Motor neuron (in vitro differentiated cells): ENCODE data around the gene BCLAF1. TPM values are rescaled to one million over a fixed set of nuclear protein-coding genes. Genes with fewer than 3 reads are reported as not detected.
A peak's percentile ranks its signal among the peaks of the same experiment; 100 is the strongest.
"Not testable (repeated sequence)": the region's sequence is repeated elsewhere in the genome, so short reads cannot be mapped to it uniquely, and the experiment has no call there.

Experiments used
- ATAC-seq, 8 experiments: fragments of 200-7000 bp; cut with Tn5 transposase; replicated peaks in 6 of 8; 2 replicates each; pipeline ENCODE4 v1.8.0; 2021; ENCODE audit warnings: mild to moderate bottlenecking in 8 of 8, moderate library complexity in 8 of 8
- H3K27ac ChIP-seq, 2 donors: fragments of 250-450 bp; sonication (Bioruptor Pico); 2 replicates each; pipeline ENCODE4 v1.9.0; 2021; ENCODE audit warnings: antibody characterized with exemption in 2 of 2, mild to moderate bottlenecking in 2 of 2, moderate library complexity in 1 of 2
- H3K4me1 ChIP-seq, 2 donors: fragments of 250-450 bp; sonication (Bioruptor Pico); replicated peaks in 1 of 2; 2 replicates each; pipeline ENCODE4 v1.6.1; 2021; ENCODE audit warnings: antibody characterized with exemption in 2 of 2, mild to moderate bottlenecking in 2 of 2, moderate library complexity in 1 of 2
- H3K4me3 ChIP-seq, 5 donors: fragments of 250-450 bp; sonication (Bioruptor Pico); 2 replicates each; pipeline ENCODE4 v1.9.0; 2021; ENCODE audit warnings: antibody characterized with exemption in 5 of 5, mild to moderate bottlenecking in 5 of 5, moderate library complexity in 4 of 5
- WGBS, 10 experiments: fragments of 450-650 bp; shearing (Covaris generic); methylation state at CpG; one replicate each; pipeline ENCODE4 v1.0.0; 2022; 5-methylcytosine and 5-hydroxymethylcytosine counted together
- in situ Hi-C, 9 experiments: fragments of 400-800 bp; cut with MboI; loops; one replicate each; pipeline ENCODE4 v1.15.0; 2021; ENCODE audit warnings: low sequenced_read_pairs in 9 of 9, low pct_unique_long_range_greater_than_20kb in 2 of 9; ENCODE audit not compliant: unreplicated experiment in 9 of 9
- total RNA-seq, 8 experiments: library from RNA; unstranded; fragments of 300-600 nt; gene quantifications; 2 replicates each; pipeline versions ENCODE4 v1.2.3 to v1.2.4, GENCODE V29; 2022

Gene BCLAF1
- total RNA-seq, 8 experiments from 2014 or later = 76.7 to 275 (median 138) TPM

GRCh38 chr6:136230219-136230853 lies 59.3 kb downstream of the BCLAF1 start:
- peak; percentile 49 to 96 (median 91) for ATAC-seq
- Histone ChIP-seq H3K4me1 (no peaks in the 10 kb centered on the region), H3K4me3 (no peak overlapping the region), H3K27ac (no peak overlapping the region)
- in situ Hi-C loops = loop anchor here in 3 of 9 experiments (25.0 kb wide), 2 partner anchors 568 to 693 kb away; no protein-coding TSS in a partner anchor
- WGBS, 10 experiments = 33 to 100% (median 100%) methylated on average over 1 to 2 of the region's 2 CpGs; no CpG with 5 or more reads in 3 of the 10 experiments

- Histone ChIP-seq H3K4me3 (no peak overlapping the region), H3K4me1 (no peaks in the 10 kb centered on the region), H3K27ac (no peak overlapping the region)
- WGBS, 10 experiments = 50 to 100% (median 86%) methylated on average over 2 of the region's 2 CpGs; no CpG with 5 or more reads in 2 of the 10 experiments
- in situ Hi-C loops = loop anchor here in 3 of 9 experiments (10.0 to 25.0 kb wide), 3 partner anchors 567 to 694 kb away; no protein-coding TSS in a partner anchor
- ATAC-seq = no peak
Measured at GRCh38 chr6:136228814-136229213, 60.8 kb downstream of the BCLAF1 start.

DNA sequence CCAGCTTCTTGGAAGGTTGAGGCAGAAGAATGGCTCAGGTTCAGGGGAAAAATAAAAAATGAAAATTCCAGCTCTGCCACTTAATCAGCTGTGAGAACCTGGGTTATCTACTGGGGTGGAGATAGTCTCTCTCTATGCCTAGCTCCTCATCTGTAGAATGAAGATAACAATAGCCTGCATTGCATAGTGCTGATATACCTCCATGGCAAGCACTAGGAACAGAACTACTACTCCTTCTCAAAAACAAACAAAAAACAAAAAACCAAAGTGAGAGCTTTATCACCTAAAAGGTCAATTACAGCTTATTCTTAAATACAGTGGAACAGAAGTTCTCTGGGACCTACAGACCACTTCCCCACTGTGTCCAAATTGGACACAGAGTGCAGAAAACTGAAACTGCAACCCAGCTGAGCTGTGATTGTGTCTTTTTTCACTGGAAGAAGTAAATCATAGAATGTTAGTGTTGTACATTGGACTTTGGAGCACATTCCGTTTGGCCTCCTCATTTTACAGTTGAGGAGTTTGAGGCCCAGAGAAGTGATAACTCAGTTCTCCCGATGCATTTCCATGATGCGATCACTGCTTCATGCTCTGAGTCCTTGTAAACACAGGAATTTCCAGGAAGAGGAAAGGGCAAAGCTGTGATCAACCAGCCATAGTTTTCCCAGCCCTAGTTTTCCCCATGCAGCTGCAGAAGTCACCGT lies 62.8 kb downstream of the BCLAF1 start:
- H3K27ac ChIP-seq = no peak overlapping the region
- in situ Hi-C loops = loop anchor here in 3 of 9 experiments (10.0 to 25.0 kb wide), 3 partner anchors 565 to 692 kb away; no protein-coding TSS in a partner anchor
- H3K4me3 ChIP-seq = no peak overlapping the region
- WGBS, 10 experiments = 80 to 100% (median 97%) methylated on average over 2 to 4 of the region's 4 CpGs; no CpG with 5 or more reads in 2 of the 10 experiments
- peak in 1 of 8 experiments; percentile 37 for ATAC-seq
- no peaks in the 10 kb centered on the region for H3K4me1 ChIP-seq

- in situ Hi-C loops = loop anchor here in 3 of 9 experiments (10.0 to 25.0 kb wide), 3 partner anchors 564 to 691 kb away; no protein-coding TSS in a partner anchor
- 6 to 38% (median 24%) methylated on average over 7 to 12 of the region's 12 CpGs; no CpG with 5 or more reads in 1 of the 10 experiments for WGBS, 10 experiments
- ATAC-seq = peak; percentile 18 to 82 (median 60)
- H3K27ac ChIP-seq = no peak overlapping the region
- no peaks in the 10 kb centered on the region for H3K4me1 ChIP-seq
- no peak overlapping the region for H3K4me3 ChIP-seq
Measured at GRCh38 chr6:136226027-136226673, 63.5 kb downstream of the BCLAF1 start.

- 0 to 93% (median 76%) methylated on average over 1 to 3 of the region's 5 CpGs; no CpG with 5 or more reads in 2 of the 10 experiments for WGBS, 10 experiments
- no peak for ATAC-seq
- Histone ChIP-seq H3K27ac (no peak overlapping the region), H3K4me3 (no peak overlapping the region), H3K4me1 (no peaks in the 10 kb centered on the region)
- in situ Hi-C loops = loop anchor here in 3 of 9 experiments (10.0 to 25.0 kb wide), 3 partner anchors 563 to 691 kb away; no protein-coding TSS in a partner anchor
Measured at GRCh38 chr6:136225496-136225895, 64.2 kb downstream of the BCLAF1 start.

DNA sequence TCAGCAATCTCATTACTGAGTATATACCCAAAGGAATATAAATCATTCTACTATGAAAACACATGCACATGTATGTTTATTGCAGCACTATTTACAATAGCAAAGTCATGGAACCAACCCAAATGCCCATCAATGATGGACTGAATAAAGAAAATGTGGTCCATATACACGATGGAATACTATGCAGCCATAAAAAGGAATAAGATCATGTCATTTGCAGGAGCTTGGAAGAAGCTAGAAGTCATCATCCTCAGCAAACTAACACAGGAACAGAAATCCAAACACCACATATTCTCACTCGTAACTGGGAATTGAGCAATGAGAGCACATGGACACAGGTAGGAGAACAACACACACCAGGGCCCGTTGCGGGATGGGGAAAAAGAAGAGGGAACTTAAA lies 64.7 kb downstream of the BCLAF1 start:
- H3K4me3 ChIP-seq, H3K27ac ChIP-seq, H3K4me1 ChIP-seq, ATAC-seq: not testable (repeated sequence)
- 76 to 91% (median 84%) methylated on average over 2 to 4 of the region's 4 CpGs; no CpG with 5 or more reads in 4 of the 10 experiments for WGBS, 10 experiments
- in situ Hi-C loops = loop anchor here in 4 of 9 experiments (10.0 to 25.0 kb wide), 3 partner anchors 563 to 690 kb away; no protein-coding TSS in a partner anchor

- in situ Hi-C loops = loop anchor here in 1 of 9 experiments (25.0 kb wide), 1 partner anchor 679 kb away; no protein-coding TSS in a partner anchor
- ATAC-seq = no peak
- Histone ChIP-seq H3K4me3 (no peak overlapping the region), H3K27ac (no peak overlapping the region), H3K4me1 (no peaks in the 10 kb centered on the region)
- WGBS, 10 experiments = 72 to 100% (median 82%) methylated on average over 3 to 10 of the region's 10 CpGs
Measured at GRCh38 chr6:136216503-136217401, 72.9 kb downstream of the BCLAF1 start.

GRCh38 chr6:136213853-136214252 lies 75.8 kb downstream of the BCLAF1 start:
- ATAC-seq = no peak
- in situ Hi-C loops = loop anchor here in 1 of 9 experiments (25.0 kb wide), 1 partner anchor 677 kb away; no protein-coding TSS in a partner anchor
- no peak overlapping the region for H3K4me3 ChIP-seq
- no peaks in the 10 kb centered on the region for H3K4me1 ChIP-seq
- no peak overlapping the region for H3K27ac ChIP-seq

GRCh38 chr6:136213012-136213539 lies 76.6 kb downstream of the BCLAF1 start:
- Histone ChIP-seq H3K4me3 (no peak overlapping the region), H3K27ac (no peak overlapping the region), H3K4me1 (no peaks in the 10 kb centered on the region)
- WGBS, 10 experiments = 0 to 100% (median 88%) methylated on average over 1 to 5 of the region's 5 CpGs; no CpG with 5 or more reads in 2 of the 10 experiments
- in situ Hi-C loops = loop anchor here in 1 of 9 experiments (25.0 kb wide), 1 partner anchor 676 kb away; no protein-coding TSS in a partner anchor
- peak in 1 of 8 experiments; percentile 47 for ATAC-seq

DNA sequence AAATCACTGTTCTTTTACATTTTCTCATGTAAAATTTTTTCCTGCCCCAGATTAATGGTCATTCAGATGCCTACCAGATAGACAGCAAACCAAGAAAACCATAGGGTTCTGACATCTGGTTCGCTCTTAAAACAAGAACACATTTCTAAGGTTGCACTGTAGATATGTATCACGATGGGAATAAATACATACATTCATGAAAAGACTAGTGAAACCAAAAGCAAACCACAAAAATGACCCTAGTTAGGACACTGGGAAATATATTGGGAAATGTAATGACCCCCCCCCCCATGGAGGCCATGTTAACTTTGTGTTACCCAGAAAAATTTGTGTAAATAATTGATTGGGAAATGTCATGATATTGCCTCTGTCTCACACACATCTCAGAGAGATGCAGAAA lies 77.0 kb downstream of the BCLAF1 start:
- H3K4me1 ChIP-seq = no peaks in the 10 kb centered on the region
- no peak overlapping the region for H3K27ac ChIP-seq
- whole genome bisulfite sequencing, 10 experiments = 50 to 100% (median 88%) methylated on average over 1 to 2 of the region's 2 CpGs; no CpG with 5 or more reads in 2 of the 10 experiments
- in situ Hi-C loops = loop anchor here in 1 of 9 experiments (25.0 kb wide), 1 partner anchor 675 kb away; no protein-coding TSS in a partner anchor
- peak in 1 of 8 experiments; percentile 74 for ATAC-seq
- no peak overlapping the region for H3K4me3 ChIP-seq

DNA sequence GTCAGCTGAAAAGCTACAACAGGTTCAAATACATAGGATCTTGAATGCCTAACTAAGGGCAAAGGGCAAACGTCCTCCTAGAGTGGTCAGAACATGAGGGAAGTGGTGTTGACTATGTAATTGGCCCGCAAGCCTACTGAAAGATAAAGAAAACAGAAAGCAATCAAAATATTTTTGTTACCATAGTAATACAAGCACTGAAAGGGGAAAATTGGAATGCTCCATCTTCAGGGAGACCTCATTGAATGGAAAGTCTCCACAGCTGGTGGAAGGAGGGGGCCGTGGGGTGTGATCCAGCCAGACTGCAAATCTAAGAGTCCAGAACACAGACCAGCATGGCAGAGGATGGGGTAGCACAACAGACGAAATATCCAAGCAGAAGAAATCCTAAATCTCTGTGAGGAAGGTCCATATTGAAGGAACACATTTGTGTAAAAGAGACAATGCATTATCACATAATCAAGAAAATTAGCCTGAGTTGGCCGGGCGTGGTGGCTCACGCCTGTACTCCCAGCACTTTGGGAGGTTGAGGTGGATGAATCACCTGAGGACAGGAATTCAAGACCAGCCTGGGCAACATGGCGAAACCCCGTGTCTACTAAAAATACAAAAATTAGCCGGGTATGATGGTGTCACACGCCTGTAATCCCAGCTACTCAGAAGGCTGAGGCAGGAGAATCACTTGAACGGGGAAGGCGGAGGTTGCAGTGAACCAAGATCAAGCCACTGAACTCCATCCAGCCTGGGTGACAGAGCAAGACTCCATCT lies 79.1 kb downstream of the BCLAF1 start:
- WGBS, 10 experiments = 68 to 100% (median 85%) methylated on average over 1 to 13 of the region's 13 CpGs
- no peak for ATAC-seq
- Histone ChIP-seq H3K4me3 (no peak overlapping the region), H3K27ac (no peak overlapping the region), H3K4me1 (no peaks in the 10 kb centered on the region)
- in situ Hi-C loops = loop anchor here in 1 of 9 experiments (25.0 kb wide), 1 partner anchor 673 kb away; no protein-coding TSS in a partner anchor
